Endodermal cell (in vitro differentiated cells): ENCODE results near the gene ATP5PD. TPM values are rescaled to one million over a fixed set of nuclear protein-coding genes. Genes with fewer than 3 reads are reported as not detected.
"Not testable (repeated sequence)": the region's sequence is repeated elsewhere in the genome, so short reads cannot be mapped to it uniquely, and the experiment has no call there.

Experiments
- DNase-seq: peaks from one replicate; pipeline ENCODE4 v3.0.0-alpha.2; 2017
- H3K27ac ChIP-seq: 2 replicates; pipeline ENCODE4 v1.5.1; 2013; ENCODE audit warnings: mild to moderate bottlenecking, low read depth, low read length, moderate library complexity
- H3K27me3 ChIP-seq: 2 replicates; pipeline ENCODE4 v1.6.1; 2013; ENCODE audit warnings: mild to moderate bottlenecking, low read length, moderate library complexity; ENCODE audit not compliant: insufficient read depth, control insufficient read depth, poor library complexity, severe bottlenecking
- H3K36me3 ChIP-seq: 2 replicates; pipeline ENCODE4 v1.7.0; 2013; ENCODE audit warnings: mild to moderate bottlenecking, low read length, moderate library complexity; ENCODE audit not compliant: control insufficient read depth, insufficient read depth
- H3K4me1 ChIP-seq: one replicate; pipeline ENCODE4 v1.7.0; 2013; ENCODE audit warnings: low read length; ENCODE audit not compliant: control insufficient read depth, insufficient read depth
- H3K4me3 ChIP-seq: 2 replicates; pipeline ENCODE4 v1.5.1; 2013; ENCODE audit warnings: mild to moderate bottlenecking, low read length, moderate library complexity
- H3K9ac ChIP-seq: 2 replicates; pipeline ENCODE4 v1.6.1; 2013; ENCODE audit warnings: mild to moderate bottlenecking, low read length, moderate library complexity; ENCODE audit not compliant: poor library complexity, severe bottlenecking; ENCODE audit errors: extremely low read depth
- H3K9me3 ChIP-seq: 2 replicates; pipeline ENCODE4 v1.6.1; 2013; ENCODE audit warnings: mild to moderate bottlenecking, low read length, moderate library complexity; ENCODE audit not compliant: control insufficient read depth
- H3K27ac Mint-ChIP-seq: 2 replicates; pipeline ENCODE4 v1.8.0; 2020; ENCODE audit warnings: mixed read lengths
- H3K27me3 Mint-ChIP-seq: 2 replicates; pipeline ENCODE4 v1.8.0; 2021; ENCODE audit warnings: mild to moderate bottlenecking, mixed read lengths; ENCODE audit not compliant: insufficient read depth
- H3K36me3 Mint-ChIP-seq: 2 replicates; pipeline ENCODE4 v1.8.0; 2020; ENCODE audit warnings: low read depth, mixed read lengths
- H3K4me1 Mint-ChIP-seq: 2 replicates; pipeline ENCODE4 v1.8.0; 2020; ENCODE audit warnings: mixed read lengths
- H3K4me3 Mint-ChIP-seq: 2 replicates; pipeline ENCODE4 v1.8.0; 2020; ENCODE audit warnings: mild to moderate bottlenecking, moderate library complexity, mixed read lengths
- H3K9me3 Mint-ChIP-seq: 2 replicates; pipeline ENCODE4 v1.8.0; 2020; ENCODE audit warnings: mild to moderate bottlenecking, mixed read lengths
- CTCF ChIP-seq: fragments of 200-600 bp; sonication (generic); conservative IDR thresholded peaks from 2 replicates; pipeline ENCODE4 v1.5.0; 2021; ENCODE audit warnings: antibody characterized with exemption, mild to moderate bottlenecking
- WGBS, 2 experiments: methylation state at CpG; one replicate each; pipeline versions ENCODE4 v1.1.5 to v1.1.7; 2013; ENCODE audit warnings: missing lambda C conversion rate in 2 of 2, mixed read lengths in 1 of 2; ENCODE audit not compliant: insufficient coverage in 1 of 2, insufficient read length in 1 of 2; 5-methylcytosine and 5-hydroxymethylcytosine counted together
- total RNA-seq, 2 donors: library from RNA; stranded (reverse); fragmentation: NEBNext Ultra II Directional in 1 of 2; extraction: Animal tissue kit (Norgen Biotek cat#: 25700) in 1 of 2; gene quantifications; 2 replicates in 1 of 2; 3 replicates in 1 of 2; pipeline ENCODE4 v1.2.1, GENCODE V29; 2021

The ATP5PD gene
- total RNA-seq, 2 donors from 2014 or later = 244 to 295 TPM

GRCh38 chr17:75009139-75009724 is 37.5 kb downstream of the ATP5PD start:
- Histone ChIP-seq H3K4me1 (no peaks in the 10 kb centered on the region), H3K9ac (no peak overlapping the region), H3K27me3 (no peaks in the 10 kb centered on the region), H3K36me3 (no peaks in the 10 kb centered on the region), H3K9me3 (no peaks in the 10 kb centered on the region), H3K27ac (no peak overlapping the region), H3K4me3 (no peak overlapping the region)
- Mint-ChIP-seq H3K36me3 (peaks cover 9% of the 10 kb centered on the region), H3K4me3 (no peak overlapping the region), H3K27me3 (no peaks in the 10 kb centered on the region), H3K27ac (no peak overlapping the region), H3K9me3 (no peaks in the 10 kb centered on the region), H3K4me1 (peaks cover 17% of the 10 kb centered on the region)
- 82 to 88% methylated on average over 2 of the region's 2 CpGs for WGBS, 2 experiments
- DNase-seq = no peak
- no peak for TF ChIP-seq CTCF

GRCh38 chr17:75008373-75008772 is 38.4 kb downstream of the ATP5PD start:
- H3K27me3 Mint-ChIP-seq = no peaks in the 10 kb centered on the region
- no peaks in the 10 kb centered on the region for H3K36me3 ChIP-seq
- no peaks in the 10 kb centered on the region for H3K9me3 ChIP-seq
- H3K36me3 Mint-ChIP-seq = peaks cover 10% of the 10 kb centered on the region
- H3K27ac Mint-ChIP-seq = no peak overlapping the region
- H3K4me3 Mint-ChIP-seq = no peak overlapping the region
- H3K27me3 ChIP-seq = no peaks in the 10 kb centered on the region
- TF ChIP-seq CTCF = no peak
- H3K4me1 Mint-ChIP-seq = peaks cover 11% of the 10 kb centered on the region
- no peak overlapping the region for H3K9ac ChIP-seq
- H3K9me3 Mint-ChIP-seq = no peaks in the 10 kb centered on the region
- DNase-seq = no peak
- no peak overlapping the region for H3K27ac ChIP-seq
- H3K4me3 ChIP-seq = no peak overlapping the region
- WGBS, 2 experiments = 84 to 100% methylated on average over 2 to 6 of the region's 6 CpGs
- no peaks in the 10 kb centered on the region for H3K4me1 ChIP-seq

- Mint-ChIP-seq H3K4me1 (peaks cover 3% of the 10 kb centered on the region), H3K27me3 (no peaks in the 10 kb centered on the region), H3K9me3 (no peaks in the 10 kb centered on the region), H3K27ac (no peak overlapping the region), H3K4me3 (no peak overlapping the region), H3K36me3 (peaks cover 19% of the 10 kb centered on the region)
- Histone ChIP-seq H3K9ac (no peak overlapping the region), H3K27me3 (no peaks in the 10 kb centered on the region), H3K9me3 (no peaks in the 10 kb centered on the region), H3K4me1 (no peaks in the 10 kb centered on the region), H3K36me3 (peaks cover 12% of the 10 kb centered on the region), H3K27ac (no peak overlapping the region), H3K4me3 (no peak overlapping the region)
- TF ChIP-seq CTCF = no peak
- WGBS, 2 experiments = 88 to 96% methylated on average over 5 of the region's 5 CpGs
- no peak for DNase-seq
Measured at GRCh38 chr17:75006653-75007052, 40.1 kb downstream of the ATP5PD start.

- not testable (repeated sequence) for DNase-seq, H3K4me1 Mint-ChIP-seq, H3K4me3 ChIP-seq, H3K9me3 ChIP-seq, H3K9me3 Mint-ChIP-seq, H3K27me3 Mint-ChIP-seq, H3K9ac ChIP-seq, H3K27ac ChIP-seq, H3K27me3 ChIP-seq, H3K4me3 Mint-ChIP-seq, H3K27ac Mint-ChIP-seq, H3K4me1 ChIP-seq
- WGBS, 2 experiments = 80 to 96% methylated on average over 1 to 5 of the region's 6 CpGs
- H3K36me3 Mint-ChIP-seq = peaks cover 22% of the 10 kb centered on the region
- peaks cover 18% of the 10 kb centered on the region for H3K36me3 ChIP-seq
Measured at GRCh38 chr17:75006084-75006483, 40.7 kb downstream of the ATP5PD start.
